HG02798 (cell line): ENCODE data around the gene SERTAD1.

Experiments
- ATAC-seq: cut with Tn5 transposase; IDR thresholded peaks from one replicate; pipeline ENCODE4 v1.9.1; 2021; ENCODE audit warnings: mild to moderate bottlenecking; ENCODE audit not compliant: unreplicated experiment, poor library complexity

The SERTAD1 gene

GRCh38 chr19:40387155-40387554 lies 38.6 kb downstream of the SERTAD1 start:
- no peak for ATAC-seq

- ATAC-seq = no peak
These were observed 42.0 kb downstream of the SERTAD1 start for GRCh38 chr19:40383668-40384248.

GRCh38 chr19:40381321-40381720 lies 44.5 kb downstream of the SERTAD1 start:
- no peak for ATAC-seq

- no peak for ATAC-seq
These were observed 45.4 kb downstream of the SERTAD1 start for GRCh38 chr19:40380199-40381037.

GRCh38 chr19:40379446-40380198 lies 46.2 kb downstream of the SERTAD1 start:
- ATAC-seq = no peak

GRCh38 chr19:40378509-40378908 lies 47.3 kb downstream of the SERTAD1 start:
- no peak for ATAC-seq

GRCh38 chr19:40377876-40378385 lies 47.9 kb downstream of the SERTAD1 start:
- no peak for ATAC-seq

GRCh38 chr19:40376286-40376862 lies 49.4 kb downstream of the SERTAD1 start:
- ATAC-seq = no peak

GRCh38 chr19:40374084-40374483 lies 51.7 kb downstream of the SERTAD1 start:
- ATAC-seq = no peak

- ATAC-seq = no peak
These were observed 54.0 kb downstream of the SERTAD1 start for GRCh38 chr19:40371802-40372122.
